ENCODE results near the gene MOB1A. TPM values are rescaled to one million over a fixed set of nuclear protein-coding genes. Genes with fewer than 3 reads are reported as not detected.

The MOB1A gene
- total and polyA plus RNA-seq, 2 of the 13 experiments (the other 11 are each of a cell fraction or from before 2014, with no cell fraction given): 48.2 to 139 TPM

GRCh38 chr2:74178211-74179062 is at the start of gene MOB1A (continued):
- TF ChIP-seq LCORL (IDR thresholded peaks at IDR 0.05) (no peak), LCORL (CRISPR knock-in tag; IDR thresholded peaks at IDR 0.05) (peak; percentile 37), ZNF329 (CRISPR knock-in tag; IDR thresholded peaks at IDR 0.05; ENCODE audit: low read depth) (0 out of 2 replicates have a peak, but pooled peaks have one; percentile 40), ZSCAN25 (CRISPR knock-in tag; IDR thresholded peaks at IDR 0.05) (0 out of 2 replicates have a peak, but pooled peaks have one; percentile 41), GFI1 (CRISPR knock-in tag; IDR thresholded peaks at IDR 0.05; ENCODE audit: borderline replicate concordance) (peak; percentile 86), ISX (CRISPR knock-in tag; conservative IDR thresholded peaks at IDR 0.05) (0 out of 2 replicates have a peak, but pooled peaks have one; percentile 54)
- TF ChIP-seq, protein P1, sequence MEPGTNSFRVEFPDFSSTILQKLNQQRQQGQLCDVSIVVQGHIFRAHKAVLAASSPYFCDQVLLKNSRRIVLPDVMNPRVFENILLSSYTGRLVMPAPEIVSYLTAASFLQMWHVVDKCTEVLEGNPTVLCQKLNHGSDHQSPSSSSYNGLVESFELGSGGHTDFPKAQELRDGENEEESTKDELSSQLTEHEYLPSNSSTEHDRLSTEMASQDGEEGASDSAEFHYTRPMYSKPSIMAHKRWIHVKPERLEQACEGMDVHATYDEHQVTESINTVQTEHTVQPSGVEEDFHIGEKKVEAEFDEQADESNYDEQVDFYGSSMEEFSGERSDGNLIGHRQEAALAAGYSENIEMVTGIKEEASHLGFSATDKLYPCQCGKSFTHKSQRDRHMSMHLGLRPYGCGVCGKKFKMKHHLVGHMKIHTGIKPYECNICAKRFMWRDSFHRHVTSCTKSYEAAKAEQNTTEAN (CRISPR knock-in tag; conservative IDR thresholded peaks at IDR 0.05): peak; percentile 18
- TF ChIP-seq, protein P2, sequence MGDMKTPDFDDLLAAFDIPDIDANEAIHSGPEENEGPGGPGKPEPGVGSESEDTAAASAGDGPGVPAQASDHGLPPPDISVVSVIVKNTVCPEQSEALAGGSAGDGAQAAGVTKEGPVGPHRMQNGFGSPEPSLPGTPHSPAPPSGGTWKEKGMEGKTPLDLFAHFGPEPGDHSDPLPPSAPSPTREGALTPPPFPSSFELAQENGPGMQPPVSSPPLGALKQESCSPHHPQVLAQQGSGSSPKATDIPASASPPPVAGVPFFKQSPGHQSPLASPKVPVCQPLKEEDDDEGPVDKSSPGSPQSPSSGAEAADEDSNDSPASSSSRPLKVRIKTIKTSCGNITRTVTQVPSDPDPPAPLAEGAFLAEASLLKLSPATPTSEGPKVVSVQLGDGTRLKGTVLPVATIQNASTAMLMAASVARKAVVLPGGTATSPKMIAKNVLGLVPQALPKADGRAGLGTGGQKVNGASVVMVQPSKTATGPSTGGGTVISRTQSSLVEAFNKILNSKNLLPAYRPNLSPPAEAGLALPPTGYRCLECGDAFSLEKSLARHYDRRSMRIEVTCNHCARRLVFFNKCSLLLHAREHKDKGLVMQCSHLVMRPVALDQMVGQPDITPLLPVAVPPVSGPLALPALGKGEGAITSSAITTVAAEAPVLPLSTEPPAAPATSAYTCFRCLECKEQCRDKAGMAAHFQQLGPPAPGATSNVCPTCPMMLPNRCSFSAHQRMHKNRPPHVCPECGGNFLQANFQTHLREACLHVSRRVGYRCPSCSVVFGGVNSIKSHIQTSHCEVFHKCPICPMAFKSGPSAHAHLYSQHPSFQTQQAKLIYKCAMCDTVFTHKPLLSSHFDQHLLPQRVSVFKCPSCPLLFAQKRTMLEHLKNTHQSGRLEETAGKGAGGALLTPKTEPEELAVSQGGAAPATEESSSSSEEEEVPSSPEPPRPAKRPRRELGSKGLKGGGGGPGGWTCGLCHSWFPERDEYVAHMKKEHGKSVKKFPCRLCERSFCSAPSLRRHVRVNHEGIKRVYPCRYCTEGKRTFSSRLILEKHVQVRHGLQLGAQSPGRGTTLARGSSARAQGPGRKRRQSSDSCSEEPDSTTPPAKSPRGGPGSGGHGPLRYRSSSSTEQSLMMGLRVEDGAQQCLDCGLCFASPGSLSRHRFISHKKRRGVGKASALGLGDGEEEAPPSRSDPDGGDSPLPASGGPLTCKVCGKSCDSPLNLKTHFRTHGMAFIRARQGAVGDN (CRISPR knock-in tag; IDR thresholded peaks at IDR 0.05): peak; percentile 87
